GM21619 (cell line): ENCODE measurements around the gene TRMT44.
"Not testable (repeated sequence)": the region's sequence is repeated elsewhere in the genome, so short reads cannot be mapped to it uniquely, and the experiment has no call there.

ENCODE experiments used
- ATAC-seq: cut with Tn5 transposase; IDR thresholded peaks from one replicate; pipeline ENCODE4 v1.9.1; 2021; ENCODE audit not compliant: unreplicated experiment

Gene TRMT44

DNA sequence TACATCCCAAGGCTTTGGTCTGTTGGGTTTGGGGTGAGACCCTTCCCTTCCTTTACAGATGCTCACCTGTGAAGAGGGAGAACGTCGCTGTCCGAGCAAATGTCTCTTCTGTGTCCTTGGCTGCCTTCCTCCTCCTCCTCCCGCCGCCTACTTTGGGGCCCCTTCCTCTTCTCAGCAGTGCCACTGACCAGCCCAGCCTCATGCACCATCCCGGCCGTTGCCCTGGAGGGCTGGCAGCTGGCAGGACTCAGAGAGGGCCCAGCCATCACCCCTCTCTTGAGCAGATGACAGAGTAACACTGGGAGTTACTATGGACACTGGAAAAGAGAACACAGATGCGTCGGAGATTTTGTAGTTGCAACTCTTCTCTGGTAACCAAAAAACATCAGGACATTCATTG, 68.2 kb downstream of the TRMT44 start:
- ATAC-seq, result no peak

DNA sequence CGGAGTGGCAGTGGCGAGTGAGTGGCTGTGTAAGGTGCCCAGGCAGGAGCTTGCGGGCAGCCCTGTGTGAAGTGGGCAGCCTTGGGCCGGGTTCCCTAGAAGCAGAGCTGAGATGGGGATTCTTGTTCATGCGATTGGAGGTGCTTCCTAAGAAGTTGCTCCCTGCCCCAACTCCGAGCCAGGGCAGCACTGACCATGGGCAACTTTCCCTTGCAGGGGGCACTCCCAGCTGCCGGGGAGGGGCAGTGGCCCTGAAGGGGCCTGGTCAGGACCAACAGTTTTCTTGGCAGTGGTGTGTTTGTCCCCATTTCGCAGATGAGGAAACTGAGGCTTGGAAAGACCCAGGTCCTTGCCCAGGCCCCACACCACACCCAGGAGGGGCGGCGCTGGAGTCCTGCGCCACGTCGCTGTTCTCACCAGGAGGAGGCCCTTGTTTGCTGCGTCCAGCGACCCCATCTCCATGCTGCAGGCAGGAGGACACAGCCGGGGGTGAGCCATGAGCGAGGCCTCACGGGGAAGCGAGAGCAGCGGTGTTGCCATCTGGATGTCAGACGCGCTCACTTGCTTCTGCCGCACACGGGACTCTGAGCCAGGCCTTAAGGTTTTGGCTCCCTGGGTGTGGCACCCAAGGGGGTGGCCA, 68.9 kb downstream of the TRMT44 start:
- no peak for ATAC-seq

DNA sequence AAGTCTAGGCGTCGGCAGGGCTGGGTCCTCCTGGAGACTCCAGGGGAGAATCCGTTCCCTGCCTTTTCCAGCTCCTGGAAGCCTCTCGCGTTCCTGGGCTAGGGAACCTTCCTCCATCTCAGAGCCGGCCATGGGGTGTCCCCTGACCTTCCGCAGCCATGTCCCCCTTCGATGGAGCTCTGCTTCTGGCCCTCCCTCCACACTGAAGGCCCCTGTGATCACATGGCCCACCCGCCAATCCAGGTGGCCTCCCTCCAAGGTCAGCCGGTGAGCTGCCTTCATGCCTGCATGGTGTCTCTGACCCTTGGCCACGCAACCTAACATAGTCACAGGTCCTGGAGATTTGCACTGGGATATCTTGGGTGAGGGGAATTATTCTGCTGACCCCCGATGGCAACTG, 69.6 kb downstream of the TRMT44 start:
- no peak for ATAC-seq

DNA sequence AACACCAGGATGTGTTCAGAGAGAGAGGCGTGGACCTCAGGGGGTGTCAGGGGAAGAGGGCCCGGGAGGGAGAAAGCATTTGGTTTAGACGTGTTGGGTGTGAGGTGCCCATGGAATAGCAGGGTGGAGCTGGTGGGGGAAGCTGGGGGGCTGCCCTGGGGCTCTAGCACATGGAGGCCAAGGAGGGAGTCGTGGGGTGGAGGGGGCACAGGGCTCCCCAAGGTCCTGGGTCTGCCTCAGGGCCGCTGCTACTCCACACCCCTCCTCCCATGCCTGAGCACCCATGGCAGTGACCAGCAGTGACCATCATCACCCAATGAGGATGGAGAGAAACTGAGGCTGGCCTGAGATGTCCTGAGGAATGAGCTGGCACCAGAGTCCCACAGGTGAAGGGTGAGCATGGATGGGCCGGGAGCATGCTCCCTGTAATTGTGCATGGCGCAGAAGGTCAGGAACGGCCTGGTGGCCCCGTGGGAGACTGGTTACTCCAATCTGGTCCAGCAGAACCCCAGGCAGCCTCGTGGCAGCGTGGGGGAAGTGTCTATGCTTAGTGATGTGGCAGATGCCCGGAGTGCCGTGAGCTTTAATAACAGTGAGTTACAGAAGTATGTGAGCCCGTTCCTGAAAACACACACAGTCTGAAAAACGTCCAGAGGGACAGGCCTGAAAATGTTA, 70.2 kb downstream of the TRMT44 start:
- ATAC-seq, result no peak

DNA sequence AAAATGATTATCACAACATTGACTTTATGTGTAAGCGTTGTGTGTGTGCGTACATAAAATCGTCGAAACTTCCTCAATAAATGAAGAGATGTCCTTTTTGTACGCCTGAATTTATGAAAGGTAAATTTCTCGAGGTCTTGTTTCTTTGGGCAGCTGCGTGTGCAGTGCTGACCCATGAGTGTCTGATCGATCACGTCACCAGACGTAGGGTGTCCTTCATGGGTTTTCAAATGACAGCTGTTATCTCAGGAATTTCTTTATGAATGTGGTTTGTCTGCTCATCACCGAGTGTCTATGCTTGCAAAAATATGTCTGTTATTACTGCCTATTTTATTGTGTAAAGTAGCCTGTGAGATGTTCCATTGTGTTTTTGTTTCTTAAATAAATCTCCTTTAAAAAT, 71.9 kb downstream of the TRMT44 start:
- no peak for ATAC-seq

DNA sequence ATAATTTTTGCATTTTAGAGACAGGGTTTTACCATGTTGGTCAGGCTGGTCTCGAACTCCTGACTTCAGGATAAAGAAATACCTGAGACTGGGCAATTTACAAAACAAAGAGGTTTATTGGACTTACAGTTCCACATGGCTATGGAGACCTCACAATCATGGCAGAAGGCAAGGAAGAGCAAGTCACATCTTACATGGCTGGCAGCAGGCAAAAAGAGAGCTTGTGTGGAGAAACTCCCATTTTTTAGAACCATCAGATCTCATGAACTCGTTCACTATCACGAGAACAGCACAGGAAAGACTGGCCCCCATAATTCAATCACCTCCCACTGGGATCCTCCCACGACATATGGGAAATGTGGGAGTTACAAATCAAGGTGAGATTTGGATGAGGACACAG, 72.5 kb downstream of the TRMT44 start:
- ATAC-seq, result not testable (repeated sequence)

DNA sequence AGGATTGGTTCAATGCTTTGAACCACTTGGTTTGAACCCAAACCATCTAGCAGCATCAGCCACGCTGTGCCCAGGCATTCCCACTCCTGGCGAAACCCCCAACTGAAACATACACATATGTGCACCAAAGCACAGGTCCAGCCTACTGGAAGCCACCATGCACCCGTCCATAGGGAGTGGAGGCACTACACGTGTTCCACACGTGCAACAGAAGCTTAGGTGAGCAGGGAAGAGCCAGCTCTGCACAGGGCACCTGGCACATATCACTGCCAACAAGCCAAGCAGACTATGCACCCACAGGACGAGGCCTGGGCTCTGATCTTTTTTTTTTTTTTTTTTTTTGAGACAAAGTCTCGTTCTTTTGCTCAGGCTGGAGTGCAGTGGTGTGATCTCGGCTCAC, 73.4 kb downstream of the TRMT44 start:
- no peak for ATAC-seq

DNA sequence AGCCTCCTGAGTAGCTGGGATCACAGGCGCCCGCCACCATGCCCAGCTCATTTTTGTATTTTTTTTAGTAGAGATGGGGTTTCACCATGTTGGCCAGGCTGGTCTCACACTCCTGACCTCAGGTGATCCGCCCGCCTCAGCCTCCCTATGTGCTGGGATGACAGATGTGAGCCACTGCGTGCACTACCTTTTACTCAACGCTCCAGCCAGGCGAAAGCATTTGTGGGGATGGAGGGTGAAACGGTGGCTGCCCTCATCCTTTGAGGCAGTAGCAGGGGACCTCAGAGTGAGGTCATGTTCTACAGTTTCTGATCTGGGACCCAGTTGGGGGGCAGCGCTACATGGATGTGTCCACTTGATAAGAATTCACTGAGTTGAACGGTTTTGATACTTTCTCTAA, 73.8 kb downstream of the TRMT44 start:
- ATAC-seq, result no peak

DNA sequence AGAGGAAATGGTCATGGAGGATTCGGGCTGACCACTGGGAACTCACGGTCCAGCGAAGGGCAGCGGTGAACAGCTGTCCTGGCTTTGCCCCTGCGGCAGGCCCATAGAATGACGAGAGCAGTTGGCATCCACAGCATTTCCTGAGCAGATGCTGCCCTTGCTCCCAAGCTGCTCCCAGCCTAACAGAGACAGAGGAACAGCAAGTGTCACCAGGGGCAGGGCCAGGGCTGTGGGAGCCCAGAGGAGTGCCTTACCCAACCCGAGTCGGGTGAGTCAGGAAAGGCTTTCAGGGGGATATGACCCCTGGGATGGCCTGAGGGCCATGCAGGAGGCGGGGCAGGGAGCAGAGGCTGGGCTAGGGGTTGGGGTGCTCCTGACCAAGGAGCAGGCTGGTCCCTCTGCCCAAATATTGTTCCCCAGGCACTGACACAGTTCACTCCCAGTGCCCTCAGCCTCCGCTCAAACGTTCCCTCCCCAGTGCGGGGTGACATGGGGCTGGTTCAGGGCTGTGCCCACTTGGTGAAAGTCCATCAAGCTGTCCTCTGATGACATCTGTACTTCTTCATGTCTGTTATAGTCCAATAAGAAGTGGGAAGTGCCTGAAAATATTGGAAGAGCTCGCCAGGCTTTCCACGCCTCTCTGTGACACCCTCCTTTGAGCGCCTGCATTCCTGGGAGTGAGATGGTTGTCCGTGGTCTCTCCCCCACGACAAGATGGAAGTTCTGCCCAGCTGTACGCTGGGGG, 74.9 kb downstream of the TRMT44 start:
- ATAC-seq, result no peak

DNA sequence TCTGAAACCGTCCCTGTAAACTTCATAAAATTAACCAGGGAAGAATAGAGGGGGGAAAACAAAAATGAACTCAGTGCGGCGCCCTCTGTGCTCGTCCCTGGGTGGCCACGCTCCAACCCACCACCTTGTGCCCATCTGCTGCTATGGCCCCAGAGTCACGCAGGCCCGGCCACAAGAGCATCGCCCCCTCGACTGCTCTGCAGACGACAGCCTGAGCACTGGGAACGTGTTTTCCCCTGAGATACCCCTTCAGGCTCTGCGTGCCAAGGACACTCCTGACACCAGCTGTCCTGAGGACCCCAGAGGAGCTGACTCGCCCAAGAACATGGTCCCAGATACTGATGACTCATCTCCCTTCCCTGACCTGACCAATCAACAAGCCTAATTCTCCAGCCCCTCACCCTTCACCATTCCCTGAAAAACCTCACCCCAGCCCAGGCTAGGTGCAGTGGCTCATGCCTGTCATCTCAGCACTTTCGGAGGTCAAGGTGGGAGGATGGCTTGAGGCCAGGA, 75.5 kb downstream of the TRMT44 start:
- ATAC-seq, result no peak

DNA sequence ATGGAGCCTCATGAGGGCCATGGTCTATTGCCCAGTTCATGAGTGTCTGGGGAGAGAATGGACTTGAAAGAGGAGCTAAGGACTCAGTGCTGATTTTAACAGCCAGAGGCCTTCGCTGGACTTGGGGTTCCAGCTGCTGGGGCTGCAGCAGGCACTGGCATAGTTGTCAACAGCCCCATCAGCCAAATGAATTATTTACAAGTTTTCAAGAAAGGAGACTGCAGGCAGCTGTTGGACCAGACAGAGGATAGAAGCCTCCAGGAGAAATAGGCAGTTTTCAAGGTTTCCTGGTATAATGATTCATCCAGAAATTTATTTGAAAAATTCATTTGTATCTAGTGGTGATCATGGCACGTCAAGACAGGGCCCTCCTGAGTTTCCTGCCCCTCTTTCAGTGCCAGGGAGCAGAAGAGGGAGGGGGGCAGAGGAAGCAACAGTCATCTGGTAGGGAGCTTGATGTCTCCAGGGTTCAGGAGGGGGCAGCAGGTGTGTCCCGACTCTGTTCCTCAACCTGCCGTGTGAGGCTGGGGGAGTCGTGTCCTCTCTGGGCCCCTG, 76.5 kb downstream of the TRMT44 start:
- ATAC-seq, result no peak

DNA sequence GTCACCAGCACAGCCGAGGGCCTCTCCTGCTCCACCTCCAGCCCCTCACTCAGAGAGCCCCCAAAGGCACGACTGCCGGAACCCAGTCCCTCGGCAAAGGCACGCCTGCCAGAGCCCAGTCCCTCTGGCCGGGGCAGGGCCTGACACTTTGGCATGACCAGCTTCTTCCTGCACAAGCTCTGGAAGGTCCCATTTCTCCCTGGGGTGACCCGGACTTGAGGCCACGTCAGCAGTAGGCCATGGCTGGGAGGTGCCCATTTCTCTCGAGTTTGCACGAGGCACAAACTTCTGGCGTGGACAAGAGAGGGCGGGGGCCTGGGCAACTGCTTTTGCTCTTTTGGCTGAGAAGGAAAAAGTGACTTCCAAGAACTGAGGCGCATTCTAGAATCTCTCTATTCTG, 77.4 kb downstream of the TRMT44 start:
- no peak for ATAC-seq

DNA sequence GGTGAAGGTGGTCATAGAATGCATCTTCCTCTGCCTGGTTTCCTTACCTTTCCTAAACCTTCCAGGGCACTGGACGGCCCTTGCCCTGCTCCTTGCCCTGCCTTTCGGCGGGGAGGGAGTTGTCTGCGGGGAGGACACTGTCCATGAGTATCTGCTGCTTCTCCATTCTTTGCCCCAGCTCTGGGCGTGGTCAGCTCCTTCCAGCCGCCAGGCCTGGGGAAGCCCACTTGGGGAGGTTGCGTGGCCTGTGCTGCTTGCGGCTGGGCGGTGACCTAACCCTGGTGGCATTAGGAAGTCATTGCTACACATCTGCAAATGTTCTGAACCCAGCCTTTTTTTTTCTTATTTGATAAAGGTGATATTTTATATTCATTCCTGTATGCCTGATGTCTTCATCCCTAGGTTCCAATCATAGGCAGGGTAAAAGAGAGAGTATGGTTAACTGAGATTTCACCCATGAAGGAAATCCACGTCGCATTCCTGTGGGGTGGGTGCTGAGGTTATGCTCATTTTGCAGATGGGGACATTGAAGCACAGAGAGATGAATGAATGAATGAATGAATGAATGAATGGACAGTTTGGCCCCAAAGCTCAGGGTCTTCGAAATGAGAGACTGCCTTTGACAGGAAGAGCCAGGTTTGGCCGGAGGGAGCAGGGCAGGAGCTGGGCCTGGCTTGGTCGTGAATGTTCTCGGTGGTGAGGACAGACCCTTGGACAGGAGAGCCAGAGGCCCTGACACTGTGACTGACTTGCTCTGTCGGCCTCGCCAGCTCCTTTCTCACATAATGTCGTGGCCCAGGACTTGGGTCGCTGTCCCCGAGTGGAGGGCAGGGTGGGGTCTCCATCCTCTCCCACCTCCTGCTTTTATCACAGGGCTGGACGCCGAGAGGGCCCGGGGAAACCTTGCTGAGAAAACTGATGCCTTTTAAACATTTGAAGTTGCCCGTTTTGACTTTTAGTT, 81.9 kb downstream of the TRMT44 start:
- no peak for ATAC-seq

DNA sequence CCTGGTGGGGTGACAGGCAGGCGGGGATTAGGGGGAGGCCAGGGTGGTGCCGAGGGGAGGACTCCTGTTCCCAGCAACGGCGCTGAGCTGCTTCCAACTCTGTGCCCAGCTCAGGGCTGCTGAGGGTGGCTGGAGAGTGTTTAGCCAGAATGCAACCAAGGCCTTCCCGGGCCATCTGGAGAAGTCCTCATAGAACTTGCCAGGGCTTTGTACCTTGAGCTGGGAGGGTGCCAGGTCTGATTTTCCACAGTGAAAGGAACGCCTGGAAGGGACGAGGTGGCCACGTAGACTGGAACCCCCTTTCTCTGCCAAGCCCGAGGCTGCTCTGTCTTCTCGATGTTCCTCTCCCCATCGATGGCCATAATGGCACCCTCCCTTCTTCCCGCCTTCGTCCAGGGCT, 82.6 kb downstream of the TRMT44 start:
- ATAC-seq, result no peak

DNA sequence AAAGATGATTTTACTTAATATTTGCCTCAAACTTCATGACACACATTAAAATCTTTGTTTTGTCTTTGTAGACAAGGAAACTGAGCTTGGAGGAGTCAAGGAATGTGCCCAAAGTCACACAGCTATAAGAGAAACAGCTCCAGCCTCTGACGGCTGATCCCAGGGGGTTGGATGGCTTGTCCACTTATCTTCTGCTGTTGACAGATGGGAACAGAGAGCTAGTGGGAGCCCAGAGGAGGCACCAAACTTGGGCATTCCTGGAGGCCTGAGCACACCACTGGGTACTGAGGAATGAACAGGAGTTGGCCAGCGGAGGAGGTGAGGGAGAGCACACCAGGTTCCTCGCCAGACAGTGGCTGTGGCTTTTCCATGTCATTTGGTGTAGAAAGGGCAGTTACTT, 83.2 kb downstream of the TRMT44 start:
- no peak for ATAC-seq

DNA sequence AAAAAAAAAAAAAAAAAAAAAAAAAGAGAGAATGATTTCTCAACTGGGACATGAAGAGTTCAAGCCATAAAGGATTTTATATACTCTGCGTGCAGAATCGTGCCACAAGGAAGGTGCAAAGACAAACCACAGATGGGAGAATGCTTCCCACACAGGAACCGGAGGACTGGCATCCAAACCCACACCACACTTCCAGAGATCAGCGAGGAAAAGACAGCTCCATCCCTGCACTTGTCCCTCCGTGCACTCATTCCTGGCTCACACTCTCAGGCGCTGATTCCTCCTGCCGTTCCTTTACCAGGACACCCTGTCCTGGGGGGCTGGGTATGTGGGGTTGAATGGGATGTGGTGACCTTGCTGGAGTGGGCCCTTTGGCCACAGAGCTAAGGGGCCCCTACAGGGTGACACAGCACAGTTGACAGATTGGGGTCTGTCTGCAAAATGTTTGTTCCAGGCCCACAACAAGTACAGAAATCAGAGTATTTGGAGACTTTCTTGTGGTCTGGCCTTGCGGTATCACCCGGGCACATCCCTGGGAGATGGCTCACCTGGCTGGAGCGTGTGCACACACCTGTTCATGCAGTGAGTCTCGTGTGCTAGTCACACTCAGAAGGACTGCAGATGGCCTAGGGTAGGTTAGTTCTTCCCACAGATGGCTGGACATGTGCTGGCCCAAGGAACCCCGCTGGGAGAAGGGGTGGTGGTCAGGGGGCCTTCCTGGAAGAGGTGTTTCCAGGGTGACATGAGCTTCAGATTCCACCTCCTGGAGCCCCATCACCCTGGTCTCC, 84.2 kb downstream of the TRMT44 start:
- ATAC-seq, result no peak

DNA sequence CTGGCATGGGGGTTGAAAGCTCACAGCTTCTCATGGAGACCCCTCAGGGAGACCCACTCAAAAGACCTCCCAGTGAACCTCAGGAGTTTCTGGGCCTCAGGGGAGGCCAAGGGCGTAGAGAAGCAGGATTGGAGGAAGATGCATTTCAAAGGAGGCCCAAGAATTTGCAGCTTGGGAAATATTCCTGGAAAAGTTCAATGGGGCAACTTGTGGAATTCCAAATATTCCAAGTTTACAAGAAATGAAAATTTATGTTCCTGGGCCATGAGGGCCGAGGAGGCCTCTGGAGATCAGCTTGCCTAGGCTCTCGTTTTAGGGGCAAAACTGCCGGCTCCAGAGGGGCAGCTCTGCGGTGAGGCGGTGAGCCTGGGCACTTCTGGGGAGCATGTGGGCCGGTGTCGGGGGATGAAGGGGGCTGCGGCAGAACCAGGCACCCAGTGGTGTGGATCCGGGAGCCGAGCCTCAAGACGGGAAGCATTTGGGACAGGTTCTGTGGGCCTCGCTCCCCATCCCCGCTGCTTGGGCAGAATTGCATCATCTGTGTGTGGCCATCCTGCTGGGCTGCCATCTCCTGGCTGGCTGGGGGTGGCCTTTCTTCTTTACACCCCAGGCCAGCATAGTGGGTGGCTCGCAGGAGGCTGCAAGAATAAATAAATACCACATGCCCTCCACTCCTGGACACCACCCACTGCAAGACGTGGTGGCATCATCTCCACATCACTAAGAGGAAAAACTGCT, 85.0 kb downstream of the TRMT44 start:
- ATAC-seq, result no peak
